Fibroblast of villous mesenchyme (primary cell): ENCODE results near the gene CARM1. TPM values are rescaled to one million over a fixed set of nuclear protein-coding genes. Genes with fewer than 3 reads are reported as not detected.

Experiments
- DNase-seq: peaks from one replicate; pipeline ENCODE4 v3.0.0-alpha.2; 2010; ENCODE audit warnings: low read depth
- H3K4me3 ChIP-seq: 2 replicates; pipeline ENCODE4 v1.5.1; 2011; ENCODE audit warnings: low read depth, mild to moderate bottlenecking, low read length
- total RNA-seq: library from RNA; depleted of rRNA; stranded (reverse); fragments of >200 nt; gene quantifications from 2 replicates; pipeline ENCODE4 v1.2.3, GENCODE V29; 2012
- TF ChIP-seq, protein P1 (sequence below): IDR thresholded peaks from 2 replicates; pipeline ENCODE4 v1.5.1; 2012; ENCODE audit warnings: low read depth, mild to moderate bottlenecking, low read length; ENCODE audit not compliant: insufficient read depth

The CARM1 gene
- total RNA-seq, 1 donor, result 38.0 TPM

- no peak for DNase-seq
- TF ChIP-seq, protein P1, sequence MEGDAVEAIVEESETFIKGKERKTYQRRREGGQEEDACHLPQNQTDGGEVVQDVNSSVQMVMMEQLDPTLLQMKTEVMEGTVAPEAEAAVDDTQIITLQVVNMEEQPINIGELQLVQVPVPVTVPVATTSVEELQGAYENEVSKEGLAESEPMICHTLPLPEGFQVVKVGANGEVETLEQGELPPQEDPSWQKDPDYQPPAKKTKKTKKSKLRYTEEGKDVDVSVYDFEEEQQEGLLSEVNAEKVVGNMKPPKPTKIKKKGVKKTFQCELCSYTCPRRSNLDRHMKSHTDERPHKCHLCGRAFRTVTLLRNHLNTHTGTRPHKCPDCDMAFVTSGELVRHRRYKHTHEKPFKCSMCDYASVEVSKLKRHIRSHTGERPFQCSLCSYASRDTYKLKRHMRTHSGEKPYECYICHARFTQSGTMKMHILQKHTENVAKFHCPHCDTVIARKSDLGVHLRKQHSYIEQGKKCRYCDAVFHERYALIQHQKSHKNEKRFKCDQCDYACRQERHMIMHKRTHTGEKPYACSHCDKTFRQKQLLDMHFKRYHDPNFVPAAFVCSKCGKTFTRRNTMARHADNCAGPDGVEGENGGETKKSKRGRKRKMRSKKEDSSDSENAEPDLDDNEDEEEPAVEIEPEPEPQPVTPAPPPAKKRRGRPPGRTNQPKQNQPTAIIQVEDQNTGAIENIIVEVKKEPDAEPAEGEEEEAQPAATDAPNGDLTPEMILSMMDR, result no peak
Measured at GRCh38 chr19:10920288-10920655, 48.9 kb downstream of the CARM1 start.

GRCh38 chr19:10920781-10921180 lies 49.4 kb downstream of the CARM1 start:
- TF ChIP-seq, protein P1, result no peak
- H3K4me3 ChIP-seq, result no peak overlapping the region
- no peak for DNase-seq

More at GRCh38 chr19:10920288-10920655, 48.9 kb downstream of the CARM1 start:
- no peak overlapping the region for H3K4me3 ChIP-seq

DNA sequence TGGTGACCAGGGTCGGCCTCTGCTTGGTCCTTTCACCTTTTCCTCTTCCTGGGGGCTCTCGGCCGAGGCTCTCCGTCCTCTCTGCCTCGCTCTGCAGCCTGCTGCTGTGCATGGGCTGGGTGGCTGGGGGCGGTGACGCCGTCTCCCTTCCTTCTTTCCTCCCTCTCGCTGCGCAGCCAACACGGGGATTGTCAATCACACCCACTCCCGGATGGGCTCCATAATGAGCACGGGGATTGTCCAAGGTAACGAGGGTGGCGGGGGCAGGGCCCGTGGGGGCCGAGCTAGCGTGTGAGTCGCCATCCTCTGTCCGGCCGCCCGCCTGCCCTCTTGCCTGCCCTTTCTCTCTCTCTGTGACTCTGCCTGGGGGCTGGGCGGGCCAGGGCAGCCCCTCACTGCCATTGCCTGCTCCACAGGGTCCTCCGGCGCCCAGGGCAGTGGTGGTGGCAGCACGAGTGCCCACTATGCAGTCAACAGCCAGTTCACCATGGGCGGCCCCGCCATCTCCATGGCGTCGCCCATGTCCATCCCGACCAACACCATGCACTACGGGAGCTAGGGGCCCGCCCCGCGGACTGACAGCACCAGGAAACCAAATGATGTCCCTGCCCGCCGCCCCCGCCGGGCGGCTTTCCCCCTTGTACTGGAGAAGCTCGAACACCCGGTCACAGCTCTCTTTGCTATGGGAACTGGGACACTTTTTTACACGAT lies 50.0 kb downstream of the CARM1 start:
- TF ChIP-seq, protein P1, result no peak
- H3K4me3 ChIP-seq, result no peak overlapping the region
- no peak for DNase-seq

DNA sequence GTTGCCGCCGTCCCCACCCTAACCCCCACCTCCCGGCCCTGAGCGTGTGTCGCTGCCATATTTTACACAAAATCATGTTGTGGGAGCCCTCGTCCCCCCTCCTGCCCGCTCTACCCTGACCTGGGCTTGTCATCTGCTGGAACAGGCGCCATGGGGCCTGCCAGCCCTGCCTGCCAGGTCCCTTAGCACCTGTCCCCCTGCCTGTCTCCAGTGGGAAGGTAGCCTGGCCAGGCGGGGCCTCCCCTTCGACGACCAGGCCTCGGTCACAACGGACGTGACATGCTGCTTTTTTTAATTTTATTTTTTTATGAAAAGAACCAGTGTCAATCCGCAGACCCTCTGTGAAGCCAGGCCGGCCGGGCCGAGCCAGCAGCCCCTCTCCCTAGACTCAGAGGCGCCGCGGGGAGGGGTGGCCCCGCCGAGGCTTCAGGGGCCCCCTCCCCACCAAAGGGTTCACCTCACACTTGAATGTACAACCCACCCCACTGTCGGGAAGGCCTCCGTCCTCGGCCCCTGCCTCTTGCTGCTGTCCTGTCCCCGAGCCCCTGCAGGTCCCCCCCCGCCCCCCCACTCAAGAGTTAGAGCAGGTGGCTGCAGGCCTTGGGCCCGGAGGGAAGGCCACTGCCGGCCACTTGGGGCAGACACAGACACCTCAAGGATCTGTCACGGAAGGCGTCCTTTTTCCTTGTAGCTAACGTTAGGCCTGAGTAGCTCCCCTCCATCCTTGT lies 50.7 kb downstream of the CARM1 start:
- no peak for DNase-seq
- TF ChIP-seq, protein P1, result no peak
- no peak overlapping the region for H3K4me3 ChIP-seq

DNA sequence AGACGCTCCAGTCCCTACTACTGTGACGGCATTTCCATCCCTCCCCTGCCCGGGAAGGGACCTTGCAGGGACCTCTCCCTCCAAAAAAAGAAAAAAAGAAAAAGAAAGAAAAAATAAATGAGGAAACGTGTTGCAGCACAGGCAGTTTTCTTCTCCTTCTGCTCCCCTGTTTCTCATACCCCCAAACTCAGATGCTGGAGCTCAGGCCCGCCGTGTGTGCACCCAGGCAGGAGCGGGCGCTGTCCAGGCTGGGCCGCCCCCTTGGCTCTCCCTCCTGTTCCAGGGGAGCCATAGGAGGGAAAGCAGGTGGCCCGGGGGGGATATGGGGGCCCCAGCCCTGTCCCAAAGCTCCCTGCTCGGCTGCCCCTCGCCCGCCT lies 51.3 kb downstream of the CARM1 start:
- TF ChIP-seq, protein P1, result no peak
- DNase-seq, result no peak
- H3K4me3 ChIP-seq, result no peak overlapping the region

GRCh38 chr19:10923260-10924112 lies 52.1 kb downstream of the CARM1 start:
- TF ChIP-seq, protein P1, result no peak
- no peak for DNase-seq
- H3K4me3 ChIP-seq, result no peak overlapping the region
